Measurements from ENCODE around the gene ZNF599. TPM values are rescaled to one million over a fixed set of nuclear protein-coding genes. Genes with fewer than 3 reads are reported as not detected.

Gene ZNF599
- total and polyA plus RNA-seq, 2 of the 13 experiments (the other 11 are each of a cell fraction or from before 2014, with no cell fraction given): 5.8 to 7.3 TPM

DNA sequence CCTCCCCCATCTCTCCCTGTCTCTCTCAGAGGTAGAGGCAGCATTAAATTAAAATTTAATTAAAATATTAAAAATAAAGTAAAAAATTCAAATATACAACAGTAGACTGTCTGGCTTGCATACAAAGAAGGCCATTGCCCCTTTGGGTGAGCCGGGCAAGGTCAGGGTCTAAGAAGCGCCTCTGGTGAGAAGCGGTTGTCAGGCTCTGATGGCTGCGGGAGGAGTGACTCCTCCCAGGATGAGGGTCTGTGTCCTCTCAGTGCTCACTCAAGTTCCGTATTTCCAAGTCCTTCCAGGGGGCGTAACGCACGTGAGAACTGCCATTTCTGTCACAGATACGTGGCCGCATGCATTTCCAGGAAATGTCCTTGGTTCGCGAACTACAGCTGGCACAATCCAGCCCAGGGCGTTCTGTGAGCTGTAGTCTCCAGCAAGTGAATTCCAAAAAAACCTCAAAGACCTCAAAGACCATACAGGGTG lies 39.7 kb downstream of the ZNF599 start (continued):
- peak; percentile 55; the same call in 1 of the 2 replicates for TF ChIP-seq BRD4 (CRISPR knock-in tag; IDR thresholded peaks at IDR 0.05)
- TF ChIP-seq DR1 (CRISPR knock-in tag; IDR thresholded peaks at IDR 0.05): no peak; the same call in 1 of the 2 replicates
- no peak for TF ChIP-seq ZKSCAN8 (CRISPR knock-in tag; IDR thresholded peaks at IDR 0.05; ENCODE audit: borderline replicate concordance)
- no peak for TF ChIP-seq XBP1 (CRISPR knock-in tag; IDR thresholded peaks at IDR 0.05)
- peak; percentile 8 for TF ChIP-seq SRSF1 (optimal IDR thresholded peaks at IDR 0.05; ENCODE audit: low read depth, low read length)
- TF ChIP-seq, protein P1, sequence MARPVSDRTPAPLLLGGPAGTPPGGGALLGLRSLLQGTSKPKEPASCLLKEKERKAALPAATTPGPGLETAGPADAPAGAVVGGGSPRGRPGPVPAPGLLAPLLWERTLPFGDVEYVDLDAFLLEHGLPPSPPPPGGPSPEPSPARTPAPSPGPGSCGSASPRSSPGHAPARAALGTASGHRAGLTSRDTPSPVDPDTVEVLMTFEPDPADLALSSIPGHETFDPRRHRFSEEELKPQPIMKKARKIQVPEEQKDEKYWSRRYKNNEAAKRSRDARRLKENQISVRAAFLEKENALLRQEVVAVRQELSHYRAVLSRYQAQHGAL (CRISPR knock-in tag; IDR thresholded peaks at IDR 0.05; ENCODE audit: not compliant biosample characterization): no peak
- TF ChIP-seq, protein P2, sequence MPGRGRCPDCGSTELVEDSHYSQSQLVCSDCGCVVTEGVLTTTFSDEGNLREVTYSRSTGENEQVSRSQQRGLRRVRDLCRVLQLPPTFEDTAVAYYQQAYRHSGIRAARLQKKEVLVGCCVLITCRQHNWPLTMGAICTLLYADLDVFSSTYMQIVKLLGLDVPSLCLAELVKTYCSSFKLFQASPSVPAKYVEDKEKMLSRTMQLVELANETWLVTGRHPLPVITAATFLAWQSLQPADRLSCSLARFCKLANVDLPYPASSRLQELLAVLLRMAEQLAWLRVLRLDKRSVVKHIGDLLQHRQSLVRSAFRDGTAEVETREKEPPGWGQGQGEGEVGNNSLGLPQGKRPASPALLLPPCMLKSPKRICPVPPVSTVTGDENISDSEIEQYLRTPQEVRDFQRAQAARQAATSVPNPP (CRISPR knock-in tag; IDR thresholded peaks at IDR 0.05): 0 out of 2 replicates have a peak, but pooled peaks have one; percentile 35
- no peak for TF ChIP-seq ZNF672 (CRISPR knock-in tag; IDR thresholded peaks at IDR 0.05)
- TF ChIP-seq ATAD3A (CRISPR knock-in tag; IDR thresholded peaks at IDR 0.05): no peak
- peak; percentile 47 for TF ChIP-seq SALL1 (CRISPR knock-in tag; IDR thresholded peaks at IDR 0.05)
- TF ChIP-seq, protein P3, sequence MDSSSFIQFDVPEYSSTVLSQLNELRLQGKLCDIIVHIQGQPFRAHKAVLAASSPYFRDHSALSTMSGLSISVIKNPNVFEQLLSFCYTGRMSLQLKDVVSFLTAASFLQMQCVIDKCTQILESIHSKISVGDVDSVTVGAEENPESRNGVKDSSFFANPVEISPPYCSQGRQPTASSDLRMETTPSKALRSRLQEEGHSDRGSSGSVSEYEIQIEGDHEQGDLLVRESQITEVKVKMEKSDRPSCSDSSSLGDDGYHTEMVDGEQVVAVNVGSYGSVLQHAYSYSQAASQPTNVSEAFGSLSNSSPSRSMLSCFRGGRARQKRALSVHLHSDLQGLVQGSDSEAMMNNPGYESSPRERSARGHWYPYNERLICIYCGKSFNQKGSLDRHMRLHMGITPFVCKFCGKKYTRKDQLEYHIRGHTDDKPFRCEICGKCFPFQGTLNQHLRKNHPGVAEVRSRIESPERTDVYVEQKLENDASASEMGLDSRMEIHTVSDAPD (CRISPR knock-in tag; IDR thresholded peaks at IDR 0.05): no peak
- peak; percentile 36; the same call in 1 of the 2 replicates for TF ChIP-seq MEIS2 (CRISPR knock-in tag; IDR thresholded peaks at IDR 0.05)
- no peak for TF ChIP-seq ZSCAN21 (CRISPR knock-in tag; IDR thresholded peaks at IDR 0.05; ENCODE audit: borderline replicate concordance)
- no peak; the same call in 1 of the 2 replicates for TF ChIP-seq TARDBP (CRISPR knock-in tag; IDR thresholded peaks at IDR 0.05)
- TF ChIP-seq IRX3 (CRISPR knock-in tag; IDR thresholded peaks at IDR 0.05; ENCODE audit: borderline replicate concordance, low read depth): no peak
- no peak for TF ChIP-seq ZNF558 (CRISPR knock-in tag; IDR thresholded peaks at IDR 0.05; ENCODE audit: borderline replicate concordance)
- TF ChIP-seq, protein P4, sequence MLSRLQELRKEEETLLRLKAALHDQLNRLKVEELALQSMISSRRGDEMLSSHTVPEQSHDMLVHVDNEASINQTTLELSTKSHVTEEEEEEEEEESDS (CRISPR knock-in tag; IDR thresholded peaks at IDR 0.05; ENCODE audit: borderline replicate concordance): no peak
- TF ChIP-seq ZSCAN29 (CRISPR knock-in tag; conservative IDR thresholded peaks at IDR 0.05): no peak
- TF ChIP-seq, protein P5, sequence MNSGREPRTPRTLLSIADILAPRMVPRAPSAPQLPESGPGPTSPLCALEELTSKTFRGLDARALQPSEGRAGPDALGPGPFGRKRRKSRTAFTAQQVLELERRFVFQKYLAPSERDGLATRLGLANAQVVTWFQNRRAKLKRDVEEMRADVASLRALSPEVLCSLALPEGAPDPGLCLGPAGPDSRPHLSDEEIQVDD (CRISPR knock-in tag; IDR thresholded peaks at IDR 0.05; ENCODE audit: borderline replicate concordance): no peak
- TF ChIP-seq FOXA3 (CRISPR knock-in tag; IDR thresholded peaks at IDR 0.05): no peak
- 0 out of 2 replicates have a peak, but pooled peaks have one; percentile 54 for TF ChIP-seq ZNF776 (CRISPR knock-in tag; IDR thresholded peaks at IDR 0.05)
- TF ChIP-seq, protein P6, sequence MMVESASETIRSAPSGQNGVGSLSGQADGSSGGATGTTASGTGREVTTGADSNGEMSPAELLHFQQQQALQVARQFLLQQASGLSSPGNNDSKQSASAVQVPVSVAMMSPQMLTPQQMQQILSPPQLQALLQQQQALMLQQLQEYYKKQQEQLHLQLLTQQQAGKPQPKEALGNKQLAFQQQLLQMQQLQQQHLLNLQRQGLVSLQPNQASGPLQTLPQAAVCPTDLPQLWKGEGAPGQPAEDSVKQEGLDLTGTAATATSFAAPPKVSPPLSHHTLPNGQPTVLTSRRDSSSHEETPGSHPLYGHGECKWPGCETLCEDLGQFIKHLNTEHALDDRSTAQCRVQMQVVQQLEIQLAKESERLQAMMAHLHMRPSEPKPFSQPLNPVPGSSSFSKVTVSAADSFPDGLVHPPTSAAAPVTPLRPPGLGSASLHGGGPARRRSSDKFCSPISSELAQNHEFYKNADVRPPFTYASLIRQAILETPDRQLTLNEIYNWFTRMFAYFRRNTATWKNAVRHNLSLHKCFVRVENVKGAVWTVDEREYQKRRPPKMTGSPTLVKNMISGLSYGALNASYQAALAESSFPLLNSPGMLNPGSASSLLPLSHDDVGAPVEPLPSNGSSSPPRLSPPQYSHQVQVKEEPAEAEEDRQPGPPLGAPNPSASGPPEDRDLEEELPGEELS (CRISPR knock-in tag; IDR thresholded peaks at IDR 0.05): no peak; the same call in none of the 2 replicates
- no peak for TF ChIP-seq SAFB2 (CRISPR knock-in tag; IDR thresholded peaks at IDR 0.05; ENCODE audit: borderline replicate concordance, low read depth)

Measured in HepG2 (cell line).